Activated B cell treated with CpG ODN at 0.5 μM for 24 hours (primary cell): Measurements from ENCODE around the gene PARP9. TPM values are rescaled to one million over a fixed set of nuclear protein-coding genes. Genes with fewer than 3 reads are reported as not detected.

Experiments
- ATAC-seq: fragments of 200-7000 bp; cut with Tn5 transposase; one replicate; pipeline ENCODE4 v1.10.0; 2021; ENCODE audit warnings: low read depth, mild to moderate bottlenecking, moderate library complexity
- CTCF ChIA-PET: fragments of 350-600 bp; sonication (Branson Sonifier 250); formaldehyde crosslinking; loops from one replicate; lab custom pipeline; 2021; ENCODE audit warnings: antibody characterized with exemption; lab: Charles Lee
- POLR2A ChIA-PET: fragments of 350-600 bp; sonication (Branson Sonifier 250); formaldehyde crosslinking; loops from one replicate; lab custom pipeline; 2021; ENCODE audit warnings: antibody characterized with exemption; lab: Charles Lee
- DNase-seq: peaks from one replicate; pipeline ENCODE4 v3.0.0; 2022
- H3K27ac Mint-ChIP-seq: one replicate; pipeline ENCODE4 v1.8.0; 2020; ENCODE audit warnings: mixed read lengths
- H3K27me3 Mint-ChIP-seq: one replicate; pipeline ENCODE4 v1.8.0; 2021; ENCODE audit warnings: mixed read lengths
- H3K36me3 Mint-ChIP-seq: one replicate; pipeline ENCODE4 v1.8.0; 2021; ENCODE audit warnings: low read depth, mixed read lengths
- H3K4me1 Mint-ChIP-seq: one replicate; pipeline ENCODE4 v1.8.0; 2021; ENCODE audit warnings: mixed read lengths
- H3K4me3 Mint-ChIP-seq: one replicate; pipeline ENCODE4 v1.8.0; 2020; ENCODE audit warnings: mild to moderate bottlenecking, mixed read lengths
- H3K9me3 Mint-ChIP-seq: one replicate; pipeline ENCODE4 v1.8.0; 2020; ENCODE audit warnings: mixed read lengths
- CTCF ChIP-seq: fragments of 200-600 bp; IDR thresholded peaks from one replicate; pipeline ENCODE4 v1.8.0; 2022; ENCODE audit warnings: antibody characterized with exemption, mild to moderate bottlenecking
- intact Hi-C: fragments of 100-400 bp; cut with micrococcal nuclease; formaldehyde crosslinking; loops from one replicate; pipeline ENCODE4 v1.15.1; 2024
- total RNA-seq: library from RNA; stranded (reverse); gene quantifications from 2 replicates; pipeline ENCODE4 v1.2.3, GENCODE V29; 2022

The PARP9 gene
- total RNA-seq, 1 donor from 2014 or later, result 50.8 TPM

DNA sequence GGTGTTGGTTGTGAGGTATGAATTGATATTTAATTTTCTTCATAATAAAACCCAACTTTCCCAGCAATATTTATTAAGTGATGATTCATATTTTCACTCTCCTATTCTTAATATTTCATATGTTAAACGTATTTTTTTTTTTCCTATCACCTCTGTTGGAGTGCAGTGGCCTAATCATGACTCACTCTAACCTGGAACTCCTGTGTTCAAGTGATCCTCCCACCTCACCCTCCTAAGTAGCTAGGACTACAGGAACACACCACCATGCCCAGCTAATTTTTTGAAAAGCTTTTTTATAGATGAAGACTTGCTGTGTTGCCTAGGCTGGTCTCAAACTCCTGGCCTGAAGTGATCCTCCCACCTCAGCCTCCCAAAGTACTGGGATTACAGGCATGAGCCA is 22.0 kb upstream of the PARP9 start:
- H3K27ac Mint-ChIP-seq, result peak overlapping the region; percentile 72
- ATAC-seq (no peak), DNase-seq (no peak)
- no peaks in the 10 kb centered on the region for H3K27me3 Mint-ChIP-seq
- H3K9me3 Mint-ChIP-seq, result peaks cover 19% of the 10 kb centered on the region
- H3K4me3 Mint-ChIP-seq, result peak overlapping the region; percentile 19
- H3K4me1 Mint-ChIP-seq, result peaks cover 80% of the 10 kb centered on the region
- peaks cover 53% of the 10 kb centered on the region for H3K36me3 Mint-ChIP-seq
- CTCF ChIA-PET, result no interaction called here
- POLR2A ChIA-PET, result no interaction called here
- intact Hi-C loops, result no loop called here
- TF ChIP-seq CTCF, result no peak

DNA sequence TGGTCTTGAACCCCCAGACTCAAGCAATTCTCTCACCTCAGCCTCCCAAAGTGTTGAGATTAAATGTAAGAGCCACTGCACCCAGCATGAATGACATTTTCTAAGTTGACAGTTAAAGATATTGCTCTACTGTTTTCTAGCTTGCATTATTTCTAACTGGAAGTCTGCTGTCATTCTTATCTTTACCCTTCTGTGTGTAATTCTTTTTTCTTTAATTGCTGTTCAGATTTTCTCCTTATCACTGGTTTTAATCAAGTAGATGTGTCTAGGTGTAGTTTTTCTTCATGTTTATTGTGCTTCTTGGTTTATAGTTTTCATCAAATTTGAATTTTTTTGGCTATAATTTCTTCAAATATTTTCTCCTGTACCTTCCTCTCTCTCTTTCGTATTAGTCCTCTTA is 18.3 kb upstream of the PARP9 start:
- Mint-ChIP-seq H3K4me3 (no peak overlapping the region), H3K27ac (peak overlapping the region; percentile 59), H3K36me3 (peaks cover 65% of the 10 kb centered on the region), H3K9me3 (peaks cover 19% of the 10 kb centered on the region), H3K4me1 (peaks cover 72% of the 10 kb centered on the region), H3K27me3 (no peaks in the 10 kb centered on the region)
- ATAC-seq (no peak), DNase-seq (no peak)
- intact Hi-C loops, result no loop called here
- TF ChIP-seq CTCF, result no peak
- CTCF ChIA-PET, result interaction anchor here (1.0 to 1.1 kb wide), 2 partner anchors 37 to 98 kb away, joined by 3 to 4 read pairs; partner anchors contain the start of gene PARP14
- POLR2A ChIA-PET, result interaction anchor here (0.5 to 1.3 kb wide), 3 partner anchors 26 to 98 kb away, joined by 3 to 4 read pairs (median 3); partner anchors contain the start of gene PARP14

GRCh38 chr3:122581622-122582021 is 17.5 kb upstream of the PARP9 start:
- ChIA-PET CTCF (interaction anchor here (1.0 to 1.1 kb wide), 2 partner anchors 38 to 99 kb away, joined by 3 to 4 read pairs; partner anchors contain the start of gene PARP14), POLR2A (interaction anchor here (0.7 to 1.3 kb wide), 3 partner anchors 15 to 99 kb away, joined by 3 to 4 read pairs (median 3); partner anchors contain the start of gene PARP14)
- Mint-ChIP-seq H3K36me3 (peaks cover 62% of the 10 kb centered on the region), H3K9me3 (peaks cover 19% of the 10 kb centered on the region), H3K4me3 (peak overlapping the region; percentile 56), H3K4me1 (peaks cover 72% of the 10 kb centered on the region), H3K27me3 (no peaks in the 10 kb centered on the region), H3K27ac (peak overlapping the region; percentile 37)
- TF ChIP-seq CTCF, result no peak
- intact Hi-C loops, result no loop called here
- ATAC-seq (no peak), DNase-seq (no peak)

DNA sequence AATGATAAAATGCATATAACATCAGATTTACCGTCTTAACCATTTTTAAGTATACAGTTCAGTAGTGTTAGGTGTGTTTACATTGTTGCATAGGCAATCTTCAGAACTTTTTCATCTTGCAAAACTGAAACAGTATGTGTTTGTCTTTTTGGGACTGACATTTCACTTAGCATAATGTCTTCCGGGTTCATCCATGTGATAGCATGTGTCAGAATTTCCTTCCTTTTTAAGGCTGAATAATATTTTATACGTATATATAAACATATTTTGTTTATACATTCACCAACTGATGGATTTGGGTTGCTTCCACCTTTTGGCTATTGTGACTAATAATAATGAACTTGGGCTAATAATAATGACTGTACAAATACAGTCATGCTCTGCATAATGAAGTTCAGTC is 16.4 kb upstream of the PARP9 start:
- no peak for DNase-seq
- H3K36me3 Mint-ChIP-seq, result peaks cover 59% of the 10 kb centered on the region
- CTCF ChIA-PET, result no interaction called here
- POLR2A ChIA-PET, result interaction anchor here (1.2 to 7.5 kb wide), 4 partner anchors 16 to 115 kb away, joined by 5 to 140 read pairs (median 43); partner anchors contain the start of genes DTX3L, PARP14 and PARP9
- peaks cover 74% of the 10 kb centered on the region for H3K4me1 Mint-ChIP-seq
- H3K9me3 Mint-ChIP-seq, result peaks cover 17% of the 10 kb centered on the region
- peak overlapping the region; percentile 24 for H3K4me3 Mint-ChIP-seq
- H3K27me3 Mint-ChIP-seq, result no peaks in the 10 kb centered on the region
- no peak for TF ChIP-seq CTCF
- H3K27ac Mint-ChIP-seq, result peak overlapping the region; percentile 63
- no peak for ATAC-seq
- intact Hi-C loops, result no loop called here

GRCh38 chr3:122578069-122578740 is 14.1 kb upstream of the PARP9 start:
- H3K4me3 Mint-ChIP-seq, result peak overlapping the region; percentile 100
- H3K36me3 Mint-ChIP-seq, result peaks cover 51% of the 10 kb centered on the region
- ATAC-seq (no peak), DNase-seq (no peak)
- H3K27me3 Mint-ChIP-seq, result no peaks in the 10 kb centered on the region
- ChIA-PET POLR2A (interaction anchor here (0.7 to 7.5 kb wide), 16 partner anchors 10 to 117 kb away, joined by 3 to 140 read pairs (median 6); partner anchors contain the start of genes DTX3L, KPNA1, PARP14 and PARP9), CTCF (interaction anchor here (0.7 to 1.8 kb wide), 7 partner anchors 12 to 118 kb away, joined by 3 to 10 read pairs (median 3); partner anchors contain the start of genes DTX3L and PARP9)
- intact Hi-C loops, result loop anchor here (5.0 to 10.0 kb wide), 3 partner anchors 161 to 583 kb away; partner anchors contain the start of gene WDR5B
- H3K9me3 Mint-ChIP-seq, result peaks cover 12% of the 10 kb centered on the region
- H3K4me1 Mint-ChIP-seq, result peaks cover 82% of the 10 kb centered on the region
- peak overlapping the region; percentile 100 for H3K27ac Mint-ChIP-seq
- no peak for TF ChIP-seq CTCF
